ENCODE results near the gene ECPAS. TPM values are rescaled to one million over a fixed set of nuclear protein-coding genes. Genes with fewer than 3 reads are reported as not detected.
"Not testable (repeated sequence)": the region's sequence is repeated elsewhere in the genome, so short reads cannot be mapped to it uniquely, and the experiment has no call there.

The ECPAS gene
- total and polyA plus RNA-seq, 4 donors: 17.4 to 93.2 (median 47.2) TPM

GRCh38 chr9:111454751-111455150 is 29.4 kb downstream of the ECPAS start:
- Histone ChIP-seq H3K27me3 (ENCODE audit: control insufficient read depth in 3 of 3, insufficient read depth in 3 of 3, low read length in 2 of 3) (no peaks in the 10 kb centered on the region), H3K4me1 (ENCODE audit: control insufficient read depth in 5 of 5, insufficient read depth in 5 of 5, low read length in 5 of 5) (peaks cover 0 to 36% (median 6%) of the 10 kb centered on the region in 5 donors), H3K4me3 (no peak overlapping the region), H3K36me3 (ENCODE audit: control insufficient read depth in 4 of 4, insufficient read depth in 4 of 4, low read length in 4 of 4) (peaks cover 0 to 4% (median 2%) of the 10 kb centered on the region in 4 donors), H3K9ac (ENCODE audit: insufficient read depth in 1 of 2, low read length in 2 of 2) (no peak overlapping the region), H3K9me3 (ENCODE audit: control insufficient read depth in 4 of 4, insufficient read depth in 3 of 4, low read length in 3 of 4) (no peaks in the 10 kb centered on the region), H3K27ac (ENCODE audit: low read depth in 1 of 2, low read length in 1 of 2) (no peak overlapping the region)
- WGBS, 2 donors: 98% methylated on average over 5 of the region's 5 CpGs
- TF ChIP-seq CTCF (IDR thresholded peaks at IDR 0.05; ENCODE audit: control extremely low read depth, extremely low read depth): no peak
- ATAC-seq (ENCODE audit: insufficient read depth, low FRiP score) (no peak), DNase-seq (no peak)

- H3K4me1 ChIP-seq (ENCODE audit: control insufficient read depth in 5 of 5, insufficient read depth in 5 of 5, low read length in 5 of 5): peaks cover 0 to 19% (median 3%) of the 10 kb centered on the region in 5 donors
- H3K36me3 ChIP-seq (ENCODE audit: control insufficient read depth in 4 of 4, insufficient read depth in 4 of 4, low read length in 4 of 4): peaks cover 3 to 11% (median 4%) of the 10 kb centered on the region in 4 donors
- H3K27ac ChIP-seq (ENCODE audit: low read depth in 1 of 2, low read length in 1 of 2): no peak overlapping the region
- no peak for ATAC-seq (ENCODE audit: insufficient read depth, low FRiP score)
- DNase-seq: no peak
- no peak for TF ChIP-seq CTCF (IDR thresholded peaks at IDR 0.05; ENCODE audit: control extremely low read depth, extremely low read depth)
- H3K9ac ChIP-seq (ENCODE audit: insufficient read depth in 1 of 2, low read length in 2 of 2): no peak overlapping the region
- no peak overlapping the region for H3K4me3 ChIP-seq
- H3K27me3 ChIP-seq (ENCODE audit: control insufficient read depth in 3 of 3, insufficient read depth in 3 of 3, low read length in 2 of 3): no peaks in the 10 kb centered on the region
- WGBS, 2 donors: 65 to 85% methylated on average over 1 of the region's 1 CpG
- peaks cover 0 to 2% (median 0%) of the 10 kb centered on the region in 4 donors for H3K9me3 ChIP-seq (ENCODE audit: control insufficient read depth in 4 of 4, insufficient read depth in 3 of 4, low read length in 3 of 4)
These were observed 32.6 kb downstream of the ECPAS start for GRCh38 chr9:111451570-111451969.

GRCh38 chr9:111450124-111450523 is 34.1 kb downstream of the ECPAS start:
- Histone ChIP-seq H3K27me3 (ENCODE audit: control insufficient read depth in 3 of 3, insufficient read depth in 3 of 3, low read length in 2 of 3) (no peaks in the 10 kb centered on the region), H3K9me3 (ENCODE audit: control insufficient read depth in 4 of 4, insufficient read depth in 3 of 4, low read length in 3 of 4) (peaks cover 0 to 2% (median 0%) of the 10 kb centered on the region in 4 donors), H3K36me3 (ENCODE audit: control insufficient read depth in 4 of 4, insufficient read depth in 4 of 4, low read length in 4 of 4) (peaks cover 3 to 11% (median 5%) of the 10 kb centered on the region in 4 donors), H3K4me3 (no peak overlapping the region), H3K9ac (ENCODE audit: insufficient read depth in 1 of 2, low read length in 2 of 2) (no peak overlapping the region), H3K4me1 (ENCODE audit: control insufficient read depth in 5 of 5, insufficient read depth in 5 of 5, low read length in 5 of 5) (peaks cover 0 to 14% (median 0%) of the 10 kb centered on the region in 5 donors), H3K27ac (ENCODE audit: low read depth in 1 of 2, low read length in 1 of 2) (peak overlapping the region in 1 of 2 donors; percentile 80)
- no peak for TF ChIP-seq CTCF (IDR thresholded peaks at IDR 0.05; ENCODE audit: control extremely low read depth, extremely low read depth)
- no peak for DNase-seq
- WGBS, 2 donors: 53 to 65% methylated on average over 2 of the region's 2 CpGs
- no peak for ATAC-seq (ENCODE audit: insufficient read depth, low FRiP score)

- peaks cover 0 to 2% (median 0%) of the 10 kb centered on the region in 4 donors for H3K9me3 ChIP-seq (ENCODE audit: control insufficient read depth in 4 of 4, insufficient read depth in 3 of 4, low read length in 3 of 4)
- no peak for ATAC-seq (ENCODE audit: insufficient read depth, low FRiP score)
- no peak overlapping the region for H3K4me3 ChIP-seq
- peaks cover 0 to 14% (median 0%) of the 10 kb centered on the region in 5 donors for H3K4me1 ChIP-seq (ENCODE audit: control insufficient read depth in 5 of 5, insufficient read depth in 5 of 5, low read length in 5 of 5)
- H3K27me3 ChIP-seq (ENCODE audit: control insufficient read depth in 3 of 3, insufficient read depth in 3 of 3, low read length in 2 of 3): no peaks in the 10 kb centered on the region
- H3K27ac ChIP-seq (ENCODE audit: low read depth in 1 of 2, low read length in 1 of 2): peak overlapping the region in 1 of 2 donors; percentile 54
- no peak for TF ChIP-seq CTCF (IDR thresholded peaks at IDR 0.05; ENCODE audit: control extremely low read depth, extremely low read depth)
- H3K9ac ChIP-seq (ENCODE audit: insufficient read depth in 1 of 2, low read length in 2 of 2): no peak overlapping the region
- DNase-seq: no peak
- peaks cover 3 to 11% (median 5%) of the 10 kb centered on the region in 4 donors for H3K36me3 ChIP-seq (ENCODE audit: control insufficient read depth in 4 of 4, insufficient read depth in 4 of 4, low read length in 4 of 4)
- 92 to 100% methylated on average over 1 of the region's 1 CpG for WGBS, 2 donors
These were observed 34.5 kb downstream of the ECPAS start for GRCh38 chr9:111449705-111450104.

GRCh38 chr9:111445799-111446198 is 38.4 kb downstream of the ECPAS start:
- ATAC-seq (ENCODE audit: insufficient read depth, low FRiP score); H3K27me3 ChIP-seq (ENCODE audit: control insufficient read depth in 3 of 3, insufficient read depth in 3 of 3, low read length in 2 of 3); H3K4me3 ChIP-seq; H3K9me3 ChIP-seq (ENCODE audit: control insufficient read depth in 4 of 4, insufficient read depth in 3 of 4, low read length in 3 of 4); DNase-seq; H3K27ac ChIP-seq (ENCODE audit: low read depth in 1 of 2, low read length in 1 of 2); H3K4me1 ChIP-seq (ENCODE audit: control insufficient read depth in 5 of 5, insufficient read depth in 5 of 5, low read length in 5 of 5); H3K9ac ChIP-seq (ENCODE audit: insufficient read depth in 1 of 2, low read length in 2 of 2): not testable (repeated sequence)
- 98 to 100% methylated on average over 1 of the region's 1 CpG for WGBS, 2 donors
- peaks cover 6 to 24% (median 9%) of the 10 kb centered on the region in 4 donors for H3K36me3 ChIP-seq (ENCODE audit: control insufficient read depth in 4 of 4, insufficient read depth in 4 of 4, low read length in 4 of 4)
